ENCODE measurements around the gene GP9.
A peak's percentile ranks its signal among the peaks of the same experiment; 100 is the strongest.

GP9 gene

GRCh38 chr3:129030611-129031010, 30.0 kb upstream of the GP9 start:
- DNase-seq, result no peak

GRCh38 chr3:129031476-129032215, 28.9 kb upstream of the GP9 start:
- DNase-seq, result no peak

DNA sequence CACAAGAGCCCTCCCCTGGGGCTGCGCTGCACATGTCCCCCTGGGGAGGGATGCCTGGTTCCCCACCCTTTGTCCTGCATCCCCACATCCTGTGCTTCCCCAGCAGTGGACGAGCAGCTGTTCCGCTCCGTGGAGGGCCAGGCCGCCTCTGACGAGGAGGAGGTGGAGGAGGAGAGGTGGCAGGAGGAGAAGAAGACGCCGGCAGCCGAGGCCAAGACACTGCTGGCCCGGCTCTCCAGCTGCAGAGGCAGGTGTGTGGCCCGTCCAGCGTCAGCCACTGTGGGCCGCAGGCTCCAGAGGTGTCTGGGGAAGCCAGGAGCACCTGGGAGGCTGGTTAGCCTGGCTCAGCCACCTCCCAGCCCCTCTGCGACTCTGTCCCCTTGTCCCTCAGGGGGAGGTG, 27.9 kb upstream of the GP9 start:
- no peak for DNase-seq

DNA sequence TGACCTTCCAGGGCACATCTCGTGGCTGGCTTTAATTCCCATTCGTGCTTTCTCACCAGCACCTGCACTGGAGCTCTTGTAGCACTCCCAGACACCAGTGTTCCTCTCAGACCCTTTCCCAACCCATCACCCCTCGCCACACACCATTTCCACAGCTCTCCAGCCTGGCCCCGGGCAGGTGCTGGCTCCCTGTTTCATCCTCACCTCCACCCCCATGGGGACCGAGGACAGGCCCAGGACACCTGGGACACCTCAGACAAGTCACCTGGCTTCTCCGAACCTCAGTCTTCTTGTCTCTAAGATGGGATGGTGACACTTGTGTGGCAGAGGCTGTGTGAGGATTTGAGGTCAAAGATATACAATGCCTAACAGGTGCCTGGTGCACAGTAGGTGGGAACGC, 27.4 kb upstream of the GP9 start:
- no peak for DNase-seq

- no peak for DNase-seq
Measured at GRCh38 chr3:129033633-129034321, 26.8 kb upstream of the GP9 start.

GRCh38 chr3:129034642-129035041, 25.9 kb upstream of the GP9 start:
- no peak for DNase-seq

- DNase-seq, result no peak
Measured at GRCh38 chr3:129035360-129036221, 25.0 kb upstream of the GP9 start.

GRCh38 chr3:129036222-129037092, 24.1 kb upstream of the GP9 start:
- no peak for DNase-seq

DNA sequence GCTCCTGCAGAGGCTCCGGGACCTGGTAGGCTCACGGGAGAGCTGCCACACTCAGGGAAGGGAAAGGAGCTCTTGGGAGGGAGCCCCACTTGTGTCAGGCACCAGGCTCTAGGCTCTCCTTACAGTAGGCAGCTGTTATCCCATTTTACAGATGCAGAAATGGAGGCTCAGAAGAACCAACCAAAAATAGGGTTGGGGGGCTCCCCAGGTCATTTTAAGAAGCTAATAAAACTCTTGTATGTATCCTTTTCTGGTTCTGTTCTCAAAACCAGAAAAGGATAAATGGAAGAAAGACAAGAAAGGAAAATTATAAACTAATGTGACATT, 23.5 kb upstream of the GP9 start:
- no peak for DNase-seq

DNA sequence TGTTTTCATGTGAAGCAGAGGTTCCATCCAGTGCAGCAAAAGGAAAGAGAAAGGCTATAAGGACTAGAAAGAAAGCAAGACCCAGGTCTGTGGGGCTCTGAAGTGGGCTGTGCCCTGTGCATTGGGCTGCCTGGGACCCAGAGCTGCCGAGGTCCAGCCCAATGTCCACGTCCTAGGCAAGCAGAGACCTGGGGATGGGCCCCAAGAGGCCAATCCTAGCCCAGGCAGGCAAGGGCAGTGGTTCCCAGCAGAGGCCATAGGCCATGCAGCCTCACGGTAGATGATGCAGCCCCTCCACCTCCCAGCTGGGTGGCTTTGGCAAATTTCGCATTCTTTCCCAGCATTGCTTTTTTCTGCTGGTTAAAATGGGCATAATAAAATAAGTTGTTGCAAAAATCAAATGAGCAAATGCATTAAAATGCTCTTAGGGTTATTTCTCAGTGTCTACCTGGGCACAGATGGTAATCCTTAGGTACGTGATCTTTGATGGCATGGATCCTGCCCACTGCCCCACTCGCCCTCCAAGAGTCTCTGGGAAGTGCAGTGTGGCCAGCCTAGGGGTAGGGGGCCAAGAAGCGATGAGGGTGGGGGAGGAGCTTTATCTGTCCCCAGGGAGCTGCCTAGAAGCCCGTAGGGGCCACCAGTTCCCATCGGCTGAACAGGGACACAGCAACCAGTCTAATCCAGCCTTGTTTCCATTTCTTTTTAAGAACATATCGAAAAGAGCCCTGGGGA, 22.3 kb upstream of the GP9 start:
- DNase-seq, result no peak

DNA sequence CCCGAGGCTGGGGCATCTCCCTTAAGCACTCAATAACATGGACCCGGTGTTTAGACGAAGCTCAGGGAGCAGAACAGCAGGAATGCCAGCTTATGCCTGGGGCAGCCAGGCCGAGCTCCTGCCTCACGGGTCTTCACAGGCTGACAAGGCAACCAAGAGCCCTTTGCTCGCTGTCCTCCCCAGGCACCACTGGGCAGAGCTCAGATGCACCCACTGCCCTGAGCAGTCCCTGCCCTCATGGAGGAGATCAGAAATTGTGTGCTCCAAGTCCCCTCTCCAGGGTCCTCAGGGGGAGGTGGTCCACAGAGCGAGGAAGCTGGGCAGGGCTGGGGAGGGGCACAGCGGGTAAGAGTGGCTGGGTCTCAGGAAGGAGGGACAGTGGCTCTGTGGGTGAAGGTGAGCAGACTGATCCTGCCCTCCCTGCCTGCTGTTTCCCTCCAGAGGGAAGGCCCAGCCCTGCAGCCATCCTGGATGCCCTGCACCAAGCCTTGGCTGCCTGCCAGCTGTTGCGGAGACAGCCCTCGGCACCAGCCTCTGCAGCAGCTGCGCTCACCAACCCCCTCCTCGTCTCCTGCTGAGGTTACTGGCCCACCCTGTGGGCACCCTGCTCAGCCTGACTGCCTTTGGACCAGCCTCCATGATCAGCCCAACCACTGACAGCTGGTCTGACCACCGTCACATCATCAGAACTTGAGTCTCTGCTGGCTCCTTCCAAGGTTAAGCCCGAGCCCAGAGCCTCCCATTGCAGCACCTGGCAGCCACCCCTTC, 21.1 kb upstream of the GP9 start:
- DNase-seq, result no peak

DNA sequence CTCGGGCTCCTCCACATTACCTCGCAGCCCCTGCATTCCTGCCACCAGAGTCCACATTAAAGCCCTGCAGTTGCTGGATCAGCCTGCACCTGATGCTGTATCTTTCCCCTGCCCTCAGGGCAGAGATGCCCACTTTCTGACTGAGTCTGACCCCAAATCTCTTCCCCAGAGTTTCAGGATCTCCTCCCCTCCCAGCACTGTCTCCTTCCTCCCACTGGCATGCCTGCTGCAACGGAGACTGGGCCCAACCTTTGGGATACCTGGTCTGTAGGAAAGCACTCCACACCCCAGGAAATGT, 20.6 kb upstream of the GP9 start:
- no peak for DNase-seq

DNA sequence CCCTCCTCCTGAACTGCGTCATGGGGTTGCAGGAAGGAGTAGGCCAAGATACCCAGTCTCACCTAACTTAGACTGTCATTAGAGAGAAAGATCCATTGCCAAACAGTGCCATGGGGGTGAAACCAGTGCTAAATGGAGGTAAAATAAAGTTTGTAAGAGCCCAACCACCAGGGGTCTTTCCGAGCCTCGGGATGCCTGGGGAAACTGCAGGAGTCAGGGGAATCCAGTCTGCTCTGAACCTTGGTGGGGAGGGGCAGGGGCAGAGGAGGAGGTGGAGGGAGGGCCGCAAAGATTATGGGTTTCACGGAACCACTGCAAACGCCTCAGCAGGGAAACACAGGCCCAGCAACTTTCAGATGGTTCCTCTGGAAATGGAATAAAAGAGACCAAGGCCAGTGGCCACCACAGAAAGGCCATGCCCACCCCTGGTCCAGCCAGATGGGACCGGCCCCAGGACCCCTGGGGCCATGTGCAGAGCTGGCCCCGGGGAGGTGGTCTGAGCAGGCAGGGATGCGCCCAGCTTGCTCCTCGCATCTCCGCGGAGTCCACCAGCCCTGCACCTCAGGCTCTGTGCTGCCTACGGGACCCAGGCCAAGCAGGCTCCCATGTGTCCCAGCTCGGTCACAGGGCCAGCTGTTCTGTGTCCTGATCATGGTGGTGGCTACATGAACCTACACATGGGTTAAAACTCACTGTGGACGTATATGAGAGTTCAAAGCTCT, 19.8 kb upstream of the GP9 start:
- no peak for DNase-seq

DNA sequence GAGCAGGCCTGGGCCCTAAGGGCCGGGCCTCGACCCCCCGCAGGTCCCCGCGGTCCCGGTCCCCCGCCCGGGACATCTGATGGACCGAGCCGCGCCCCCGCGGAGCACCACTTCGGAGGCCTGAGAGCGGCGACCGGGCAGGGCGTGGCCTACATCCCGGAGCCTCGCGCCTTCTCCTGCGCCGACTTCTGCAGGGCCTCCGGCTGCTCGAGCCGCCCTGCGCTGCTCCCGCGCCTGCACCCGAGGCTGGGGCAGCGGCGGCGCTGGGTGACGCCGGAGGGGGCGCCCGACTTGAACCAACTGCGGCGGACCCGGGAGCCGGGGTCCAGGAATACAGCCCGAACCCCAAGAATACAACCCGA, 14.9 kb upstream of the GP9 start:
- peak in 1 of 2 donors; percentile 63 for DNase-seq

GRCh38 chr3:129046037-129046731, 14.4 kb upstream of the GP9 start:
- DNase-seq, result peak in 1 of 2 donors; percentile 10

DNA sequence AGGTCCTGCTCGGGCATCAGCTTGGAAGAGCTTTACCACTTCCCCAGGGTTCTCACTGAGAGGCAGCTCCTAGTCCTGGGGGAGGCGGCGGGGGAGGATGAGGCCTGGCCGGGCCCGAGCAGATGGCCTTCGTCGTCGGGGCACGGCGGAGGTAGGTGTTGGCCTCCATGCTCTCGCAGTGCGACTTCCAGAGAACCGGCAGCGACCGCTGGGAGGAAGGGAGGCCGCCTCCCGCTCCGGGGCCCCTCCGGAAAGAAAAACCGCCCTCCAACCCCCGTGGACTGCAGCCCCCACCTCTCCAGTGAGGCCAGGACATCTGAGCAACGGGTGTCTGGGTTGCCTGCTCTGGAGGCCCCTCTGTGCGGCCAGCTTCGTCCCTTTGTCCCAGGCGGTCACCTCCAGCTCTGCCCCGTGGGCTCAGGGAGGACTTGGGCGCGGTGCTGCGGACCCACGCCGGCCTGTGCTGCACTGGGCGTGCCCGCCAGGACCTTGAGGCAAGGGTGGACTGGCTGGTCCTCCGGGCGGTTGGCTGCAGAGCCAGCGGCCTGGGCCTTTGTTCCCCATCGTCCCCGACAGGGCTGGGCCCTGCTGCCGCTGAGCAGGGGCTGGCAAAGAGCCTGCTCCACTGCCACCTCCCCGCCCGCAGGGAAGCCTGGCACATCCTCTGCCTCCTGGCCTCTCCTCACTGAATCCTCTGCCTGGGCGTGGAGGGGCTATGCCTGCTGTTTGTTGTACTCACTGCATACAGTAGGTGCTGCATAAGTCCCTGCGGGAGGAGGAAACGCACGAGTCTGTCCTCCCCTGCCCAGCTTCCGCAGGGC, 13.6 kb upstream of the GP9 start:
- no peak for DNase-seq

DNA sequence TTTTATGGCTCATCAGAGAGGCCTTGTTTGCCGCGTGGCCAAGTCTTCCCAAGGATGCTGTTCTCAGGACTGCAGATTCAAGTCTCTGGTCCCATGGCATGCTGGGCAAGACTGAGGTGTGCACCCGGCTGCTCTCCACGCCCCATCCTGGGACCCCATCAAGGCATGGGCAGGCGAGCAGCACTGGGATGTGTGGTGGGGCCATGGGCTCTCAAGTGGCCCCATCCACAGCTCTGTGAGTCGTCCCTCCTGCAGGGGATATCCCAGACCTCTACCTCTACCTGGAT, 13.1 kb upstream of the GP9 start:
- no peak for DNase-seq

DNA sequence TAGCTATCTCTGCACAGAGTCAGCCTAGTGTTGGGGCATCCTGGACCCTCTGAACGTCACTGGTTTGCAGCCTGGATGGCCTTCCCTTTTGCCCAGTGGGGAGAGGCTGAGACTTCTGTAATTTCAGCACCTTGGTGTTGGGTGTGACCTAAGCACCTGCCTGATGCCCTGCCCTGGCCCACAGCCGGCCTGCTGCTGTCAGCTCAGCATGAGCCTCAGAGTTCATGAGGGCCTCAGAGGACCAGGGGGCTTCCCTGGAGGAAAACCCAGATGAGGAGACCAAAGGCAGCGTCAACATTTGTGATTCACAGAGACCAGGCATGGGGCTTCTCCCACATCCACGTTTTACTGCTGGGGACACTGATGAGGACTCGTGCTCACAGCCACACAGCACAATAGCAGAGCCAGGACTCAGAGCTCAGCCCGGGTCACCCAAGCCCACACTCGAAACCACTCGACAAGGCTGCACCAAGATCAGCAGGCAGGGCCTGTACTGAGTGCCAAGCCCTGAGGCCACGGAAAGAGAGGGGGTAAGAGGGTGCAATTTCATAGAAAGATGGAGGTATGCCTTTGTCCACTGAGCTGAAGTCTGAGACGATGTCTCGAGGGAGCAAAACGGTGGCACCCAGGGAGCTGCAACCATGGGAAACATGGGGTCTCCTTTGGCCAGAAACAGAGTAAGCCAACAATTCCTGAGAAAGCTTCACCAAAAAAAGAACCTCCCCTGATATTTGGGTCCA, 9.9 kb upstream of the GP9 start:
- DNase-seq, result no peak

DNA sequence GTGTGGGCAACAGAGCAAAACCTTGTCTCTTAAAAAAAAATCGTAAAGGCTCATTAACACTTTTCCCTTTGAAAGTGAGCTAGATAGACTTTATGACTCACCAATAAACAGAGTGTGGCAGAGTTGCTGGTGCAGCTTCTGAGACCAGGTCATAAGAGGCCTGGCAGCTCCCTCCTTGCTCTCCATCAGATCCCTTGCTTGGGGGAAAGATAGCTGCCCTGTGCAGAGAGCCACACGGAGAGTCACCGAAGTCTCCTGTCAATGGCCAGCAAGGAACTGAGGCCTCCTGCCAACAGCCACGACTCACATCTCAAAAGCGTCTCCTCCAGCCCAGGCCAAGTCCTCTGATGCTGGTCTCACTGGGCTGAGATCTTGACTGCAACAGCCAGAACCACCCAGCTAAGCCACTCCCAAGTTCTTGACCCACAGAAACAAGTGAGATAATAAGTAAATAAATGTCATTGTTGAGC, 8.7 kb upstream of the GP9 start:
- DNase-seq, result no peak
